Left colon (tissue), 2 donors: ENCODE measurements around the gene EOLA1. TPM values are rescaled to one million over a fixed set of nuclear protein-coding genes. Genes with fewer than 3 reads are reported as not detected.
"Not testable (repeated sequence)": the region's sequence is repeated elsewhere in the genome, so short reads cannot be mapped to it uniquely, and the experiment has no call there.

Experiments
- ATAC-seq: fragments of 200-7000 bp; cut with Tn5 transposase; one replicate; pipeline ENCODE4 v1.9.1; 2020; ENCODE audit warnings: mild to moderate bottlenecking, moderate library complexity
- DNase-seq, 2 donors: peaks; one replicate each; pipeline ENCODE4 v3.0.0-alpha.2; 2020
- intact Hi-C, 2 donors: fragments of 100-400 bp; cut with DNase I in 1 of 2; cut with micrococcal nuclease in 1 of 2; formaldehyde crosslinking; loops; one replicate each; pipeline versions ENCODE4 v1.11.2 to v1.14.0; 2022; cut with DNase I, micrococcal nuclease
- total RNA-seq, 2 donors: library from RNA; stranded (reverse); fragmentation: NEBNext Ultra II Directional; extraction: Animal tissue kit (Norgen Biotek cat#: 25700); gene quantifications; one replicate each; pipeline ENCODE4 v1.2.1, GENCODE V29; 2021
- donor health status: DM: no; HTN: no; CAD: no.
- donor health status: DM: yes; HTN: yes; CAD: no.

EOLA1 gene
- total RNA-seq, 2 donors from 2014 or later = 37.2 to 37.8 TPM

DNA sequence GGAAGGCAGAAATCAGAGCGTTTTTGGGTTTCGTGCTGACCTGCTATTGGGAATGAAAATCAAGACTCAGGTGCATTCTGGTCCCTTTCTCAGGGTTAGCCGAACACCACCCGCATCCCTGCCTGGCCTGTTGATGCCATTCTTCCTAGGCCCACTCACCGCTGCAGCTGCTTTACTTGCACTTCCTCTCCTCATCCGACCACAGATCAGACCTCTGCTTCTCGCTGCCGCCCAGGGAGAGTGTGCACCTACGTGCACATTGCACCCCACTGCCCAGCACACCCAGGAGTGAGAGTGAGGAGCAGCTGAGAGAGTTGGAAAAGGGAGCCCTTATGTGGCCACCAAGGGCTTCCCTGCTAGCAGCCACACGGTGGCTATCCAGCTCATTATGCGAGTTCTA is 3.3 kb upstream of the EOLA1 start:
- intact Hi-C loops, ATAC-seq, DNase-seq: not testable (repeated sequence)

DNA sequence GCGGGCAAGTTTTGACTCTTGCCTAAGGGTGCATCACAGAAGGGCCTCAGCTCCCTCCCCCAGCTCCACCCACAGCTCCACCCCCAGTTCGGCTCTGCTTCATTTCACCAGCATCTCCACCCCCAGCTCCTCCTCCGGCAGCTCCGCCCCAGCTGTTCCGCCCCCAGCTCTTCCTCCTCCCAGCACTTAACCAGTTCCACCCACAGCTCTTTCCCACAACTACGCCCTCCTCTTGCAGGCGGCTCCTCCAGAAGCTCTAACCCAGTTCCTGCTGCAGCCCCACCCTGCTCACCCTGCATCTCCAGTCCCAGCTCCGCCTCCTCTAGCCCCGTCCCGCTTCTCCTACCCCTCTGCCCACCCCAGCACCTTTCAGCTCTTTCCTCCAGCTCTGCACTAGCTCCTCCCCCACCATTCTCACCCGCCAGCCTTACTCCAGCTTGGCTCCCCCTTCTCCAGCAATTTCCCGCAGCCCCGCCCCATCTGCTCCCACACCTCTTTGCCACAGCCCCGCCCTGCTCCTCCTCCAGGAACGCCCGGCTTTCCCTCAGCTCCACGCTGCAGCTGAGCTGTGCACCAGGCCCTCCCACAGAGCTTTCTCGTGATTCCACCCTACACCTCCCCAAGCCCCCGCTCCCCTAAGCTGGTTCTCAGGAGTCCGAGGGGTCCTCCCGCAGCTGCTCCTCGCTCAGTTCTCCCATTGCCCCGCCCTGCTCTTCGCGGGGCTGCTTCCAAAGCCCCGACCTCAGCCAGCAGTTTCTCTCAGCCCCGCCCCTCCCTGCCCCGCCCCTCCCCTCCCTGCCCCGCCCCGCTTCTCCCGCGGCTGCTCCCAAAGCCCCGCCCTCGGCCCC is 1.3 kb upstream of the EOLA1 start:
- ATAC-seq = peak; percentile 62
- intact Hi-C loops = no loop called here
- DNase-seq = peak; percentile 87 to 95

DNA sequence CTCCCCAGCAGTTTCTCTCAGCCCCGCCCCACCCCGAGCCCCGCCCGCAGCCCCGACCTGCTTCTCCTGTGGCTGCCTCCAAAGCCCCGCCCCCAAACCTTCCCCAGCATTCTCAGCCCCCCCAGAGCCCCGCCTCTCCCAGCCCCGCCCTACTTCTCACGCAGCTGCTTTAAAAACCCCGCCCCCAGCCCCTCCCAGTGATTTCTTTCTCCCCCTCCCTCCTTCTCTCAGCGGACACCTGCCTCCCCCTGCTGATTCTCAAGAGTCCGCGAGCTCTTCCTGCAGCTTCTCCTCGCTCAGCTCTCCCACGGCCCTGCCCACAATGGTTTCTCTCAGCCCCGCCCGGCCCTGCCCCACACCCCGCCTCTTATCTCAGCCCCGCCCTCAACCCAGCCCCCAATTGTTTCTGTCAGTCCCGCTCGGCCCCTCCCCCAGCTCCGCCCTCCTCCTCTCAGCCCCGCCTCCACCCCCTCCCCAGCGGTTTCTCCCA is 636 bp upstream of the EOLA1 start:
- intact Hi-C loops = no loop called here
- DNase-seq = peak; percentile 92 to 95
- peak; percentile 67 for ATAC-seq

DNA sequence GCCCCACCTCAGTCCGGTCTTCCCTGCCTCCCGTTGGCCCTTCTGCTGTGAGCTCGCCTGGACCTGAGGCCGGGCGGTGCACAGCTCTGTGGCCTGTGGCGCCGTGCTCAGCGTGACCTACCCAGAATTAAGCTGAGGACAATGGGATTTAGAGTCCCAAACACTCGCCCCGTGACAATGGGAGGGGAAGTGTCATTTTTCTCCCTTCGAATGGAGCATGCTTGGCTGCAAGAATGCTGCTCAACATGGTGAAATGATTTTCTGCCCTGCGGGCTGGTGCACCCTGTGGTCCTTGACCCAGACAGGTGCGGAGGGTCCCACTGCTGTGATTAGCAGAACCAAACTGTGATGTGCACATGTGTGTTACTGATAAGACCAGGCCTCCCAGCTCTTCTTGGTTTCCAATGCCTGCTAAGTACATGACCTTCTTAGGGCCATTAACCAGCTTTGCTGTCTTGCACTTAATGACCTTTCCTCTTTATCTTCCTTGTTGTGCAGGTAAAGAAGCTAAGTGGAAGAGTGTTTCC is 772 bp downstream of the EOLA1 start:
- ATAC-seq (peak; percentile 1), DNase-seq (no peak)
- intact Hi-C loops = no loop called here

DNA sequence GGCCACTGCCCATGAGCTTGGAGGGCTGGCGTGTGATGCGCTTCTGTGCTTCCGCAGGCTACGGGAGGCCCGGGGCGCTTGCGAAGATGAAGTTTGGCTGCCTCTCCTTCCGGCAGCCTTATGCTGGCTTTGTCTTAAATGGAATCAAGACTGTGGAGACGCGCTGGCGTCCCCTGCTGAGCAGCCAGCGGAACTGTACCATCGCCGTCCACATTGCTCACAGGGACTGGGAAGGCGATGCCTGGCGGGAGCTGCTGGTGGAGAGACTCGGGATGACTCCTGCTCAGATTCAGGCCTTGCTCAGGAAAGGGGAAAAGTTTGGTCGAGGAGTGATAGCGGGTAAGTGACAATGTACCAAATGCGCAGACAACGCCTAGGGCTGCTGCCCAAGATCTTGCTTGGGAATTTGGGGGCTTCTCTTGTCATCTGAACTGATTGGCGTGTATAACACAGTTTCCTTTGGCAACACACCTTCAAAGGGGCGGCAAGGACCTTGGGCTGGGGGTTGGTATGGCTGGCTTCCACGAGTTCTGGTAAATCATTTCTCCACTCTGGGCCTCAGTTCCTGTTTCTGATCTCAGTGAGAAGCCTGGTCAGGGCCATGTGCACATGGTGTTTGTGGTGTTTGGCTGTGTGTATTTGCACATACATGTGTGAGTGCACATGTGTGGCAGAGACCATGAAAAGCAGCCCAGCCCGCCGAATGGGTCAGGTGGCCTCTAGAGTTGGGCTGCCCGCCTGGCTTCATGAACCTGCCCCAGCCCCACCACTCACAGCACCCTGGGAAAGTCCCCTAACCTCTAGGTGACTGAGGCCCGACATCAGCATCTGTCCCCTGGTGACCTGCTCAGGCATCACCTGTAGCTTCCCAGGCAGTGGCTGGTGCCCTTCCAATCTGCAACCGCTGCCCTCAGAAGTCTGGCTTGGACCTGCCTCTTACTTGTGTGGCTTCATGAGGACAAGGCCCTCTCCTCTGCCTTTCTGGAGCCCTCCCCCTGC is 5.0 kb downstream of the EOLA1 start:
- ATAC-seq, DNase-seq, intact Hi-C loops: not testable (repeated sequence)

DNA sequence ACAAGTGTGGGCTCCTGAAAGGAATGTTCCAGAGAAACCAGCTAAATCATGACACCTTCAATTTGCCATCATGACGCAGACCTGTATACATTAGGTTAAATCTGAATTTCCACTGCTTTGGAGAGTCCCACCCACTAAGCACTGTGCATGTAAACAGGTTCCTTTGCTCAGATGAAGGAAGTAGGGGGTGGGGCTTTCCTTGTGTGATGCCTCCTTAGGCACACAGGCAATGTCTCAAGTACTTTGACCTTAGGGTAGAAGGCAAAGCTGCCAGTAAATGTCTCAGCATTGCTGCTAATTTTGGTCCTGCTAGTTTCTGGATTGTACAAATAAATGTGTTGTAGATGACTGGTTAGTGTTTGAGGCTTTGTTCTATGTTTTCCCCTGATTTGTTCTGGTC is 6.2 kb downstream of the EOLA1 start:
- DNase-seq, intact Hi-C loops: not testable (repeated sequence)
- peak; percentile 94 for ATAC-seq

DNA sequence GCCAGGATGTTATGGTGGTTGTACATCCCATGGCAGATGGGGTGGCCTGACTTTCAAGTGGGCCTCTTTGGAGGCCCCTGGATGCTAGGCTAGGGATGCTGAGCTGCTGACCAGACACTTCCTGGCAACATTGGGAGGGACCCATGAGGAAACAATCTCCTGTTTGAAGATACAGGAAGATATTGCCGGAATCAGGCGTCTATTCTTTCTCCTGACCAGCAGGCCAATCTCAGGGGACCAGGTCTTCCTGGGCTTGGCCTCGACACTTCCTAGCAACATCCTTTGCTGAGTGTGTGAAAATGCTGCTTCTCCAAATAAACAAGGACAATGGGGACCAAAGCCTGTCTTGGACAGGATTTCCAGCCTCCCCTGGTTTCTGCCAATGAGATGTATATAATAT is 7.0 kb downstream of the EOLA1 start:
- DNase-seq, intact Hi-C loops, ATAC-seq: not testable (repeated sequence)

DNA sequence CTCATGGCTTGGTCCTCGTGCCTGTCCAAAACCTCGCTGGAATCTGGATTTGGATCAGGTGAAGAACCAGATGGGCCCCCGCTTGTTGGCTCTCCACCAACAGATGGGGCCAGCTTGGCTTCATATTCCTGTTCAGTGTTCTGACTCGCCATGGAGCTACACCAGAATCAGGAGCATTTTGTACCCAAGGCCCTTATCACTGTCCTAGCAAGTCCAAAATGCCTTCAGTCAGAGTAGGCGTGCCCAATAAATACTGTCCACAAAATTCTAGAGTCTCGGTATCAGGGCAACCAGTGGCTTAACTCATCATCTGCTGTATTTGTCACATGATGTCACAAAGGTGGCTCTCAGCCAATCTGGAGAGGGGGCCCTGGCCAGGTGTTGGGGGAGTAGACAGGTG is 8.9 kb downstream of the EOLA1 start, which contains the start of gene HSFX3:
Gene HSFX3, minus strand, starts transcription at position 224 of the 400 bp plus-strand sequence. Its CDS starts 72 bp downstream, at position 152.
- ATAC-seq, DNase-seq, intact Hi-C loops: not testable (repeated sequence)

DNA sequence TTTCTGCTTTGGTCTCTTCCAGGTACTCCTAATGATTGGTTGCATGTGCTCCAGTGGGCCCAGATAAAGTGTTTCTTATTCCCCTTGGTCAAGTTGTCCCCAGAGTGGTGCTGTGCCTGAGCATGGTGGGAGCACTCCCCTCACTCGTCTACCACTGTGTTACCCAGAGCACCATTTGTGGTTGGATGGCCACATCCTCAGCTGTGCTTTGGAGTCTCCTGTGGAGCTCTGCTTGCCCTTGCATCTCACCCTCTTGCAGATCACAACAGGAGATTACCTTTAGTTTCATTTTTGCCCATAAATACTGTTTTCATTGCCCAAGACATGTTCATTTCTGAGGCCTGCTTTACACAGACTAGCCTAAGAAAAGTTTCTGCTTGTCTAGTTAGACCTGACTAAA is 9.6 kb downstream of the EOLA1 start:
- DNase-seq, ATAC-seq, intact Hi-C loops: not testable (repeated sequence)

DNA sequence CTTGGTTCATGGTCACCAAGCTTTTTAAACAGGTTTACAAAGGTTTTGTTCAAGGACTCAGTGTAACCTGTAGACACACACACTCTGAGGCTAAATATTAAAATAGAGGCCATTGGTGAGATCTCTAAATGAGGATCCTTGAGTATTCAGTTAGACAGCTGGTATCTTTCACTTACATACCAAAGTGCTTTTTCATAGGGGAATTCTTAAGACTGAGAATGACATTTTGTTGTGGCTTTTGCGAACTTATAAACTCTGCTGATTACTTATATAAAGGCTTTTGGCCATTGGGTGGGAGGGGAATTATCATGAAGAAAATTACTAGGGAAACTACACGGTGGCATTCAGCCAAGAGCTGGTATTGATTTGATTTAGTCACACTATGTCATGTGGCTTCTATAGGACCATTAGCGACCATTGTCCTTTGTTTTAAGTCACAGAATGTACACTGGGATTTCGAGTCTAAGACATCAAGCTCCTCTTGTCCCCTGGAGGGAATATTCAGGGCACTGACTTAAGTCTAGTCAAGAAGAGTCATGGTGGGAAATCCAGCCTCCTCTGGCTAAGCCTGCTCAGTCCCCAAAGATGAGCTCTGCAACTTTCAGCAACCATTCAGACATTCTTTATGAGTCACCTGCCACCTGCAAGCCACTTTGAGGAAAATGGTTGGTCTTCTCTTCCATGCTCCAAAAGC is 10.6 kb downstream of the EOLA1 start:
- intact Hi-C loops, DNase-seq, ATAC-seq: not testable (repeated sequence)

DNA sequence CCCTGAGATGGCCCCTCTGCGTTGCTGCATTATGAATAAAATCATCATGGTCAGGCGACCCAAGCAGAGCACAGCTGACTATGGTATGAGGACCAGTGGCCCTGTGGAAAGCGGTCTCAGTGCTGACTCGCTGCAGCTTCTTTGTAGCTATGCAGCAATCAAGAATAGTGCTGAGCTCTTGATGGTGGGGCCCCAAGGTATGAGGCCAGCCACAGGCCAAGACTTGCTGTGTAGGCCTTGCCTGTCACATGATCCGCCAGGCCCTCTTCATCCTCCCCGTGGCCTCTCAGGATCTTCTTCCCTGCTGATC is 11.1 kb downstream of the EOLA1 start:
- ATAC-seq, DNase-seq, intact Hi-C loops: not testable (repeated sequence)

DNA sequence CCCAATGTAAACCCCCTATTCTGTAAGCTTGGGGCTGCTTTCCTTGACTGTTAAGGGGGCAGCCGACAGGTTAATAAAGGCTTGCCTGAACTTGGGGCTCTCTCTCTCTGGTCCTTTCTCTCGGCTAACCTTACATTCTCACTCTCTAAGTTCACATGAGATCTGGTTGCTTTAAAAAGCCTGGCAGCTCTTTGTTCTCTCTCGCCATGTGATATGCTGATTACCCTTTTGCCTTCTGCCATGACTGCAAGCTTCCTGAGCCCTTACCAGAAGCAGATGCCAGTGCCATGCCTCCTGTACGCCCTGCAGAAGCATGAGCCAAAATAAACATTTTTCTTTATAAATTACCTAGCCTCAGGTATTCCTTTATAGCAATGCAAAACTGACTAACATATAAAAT is 14.4 kb downstream of the EOLA1 start:
- intact Hi-C loops, ATAC-seq, DNase-seq: not testable (repeated sequence)

DNA sequence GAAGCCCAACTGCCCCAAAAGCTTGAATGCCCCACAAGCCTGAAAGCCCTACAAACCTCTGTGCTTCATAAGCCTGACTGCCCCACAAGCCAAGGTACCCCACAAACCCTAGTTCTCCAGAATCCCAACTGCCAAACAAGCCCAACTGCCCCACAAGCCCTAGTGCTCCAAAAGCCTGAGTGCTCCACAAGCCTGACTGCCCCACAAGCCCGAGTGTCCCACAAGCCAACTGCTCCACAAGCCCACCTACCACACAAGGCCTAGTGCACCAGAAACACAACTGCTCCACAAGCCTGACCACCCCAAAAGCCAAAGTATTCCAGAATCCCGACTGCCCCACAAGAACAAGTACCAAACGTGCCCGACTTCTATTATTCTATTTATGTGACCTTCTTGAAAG is 22.5 kb downstream of the EOLA1 start:
- no peak for ATAC-seq
- intact Hi-C loops = no loop called here
- DNase-seq = no peak

DNA sequence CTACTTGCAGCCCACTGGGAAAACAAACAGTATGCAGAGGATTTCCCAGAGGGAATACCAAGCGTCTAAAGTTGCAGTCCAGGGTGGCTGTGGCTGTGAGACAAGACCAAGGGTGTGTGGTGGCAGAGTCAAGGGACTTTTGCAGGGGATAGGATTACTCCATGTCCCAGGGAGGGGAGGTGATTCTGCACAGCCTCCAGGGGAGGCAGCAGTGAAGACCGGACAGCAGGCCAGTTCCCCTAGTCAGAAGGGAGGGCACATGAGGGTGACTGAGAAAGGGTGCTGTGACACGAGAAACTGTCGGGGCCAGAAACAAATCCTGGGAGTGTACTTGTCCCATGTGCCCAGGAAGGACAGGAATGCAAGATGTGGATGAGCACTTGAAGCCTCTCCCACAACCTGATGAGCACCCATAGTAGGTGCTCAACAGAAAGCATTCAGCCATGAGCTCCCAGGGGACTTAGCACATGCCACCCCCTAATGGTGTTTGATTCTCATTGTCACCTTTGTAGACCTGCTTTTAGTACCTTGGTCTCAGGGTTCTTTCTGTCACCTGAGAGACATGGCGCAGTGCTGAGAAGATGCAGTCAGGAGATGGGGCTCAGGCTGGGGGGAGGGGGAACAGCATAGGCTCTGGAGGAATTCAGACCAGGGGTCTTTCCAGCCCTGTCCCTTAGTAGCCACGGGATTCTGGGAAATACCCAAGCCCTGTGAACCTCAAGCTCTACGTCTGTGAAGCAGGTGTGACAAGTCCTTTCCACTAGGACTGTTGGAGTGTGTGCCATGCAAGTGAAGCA is 27.0 kb downstream of the EOLA1 start:
- DNase-seq (no peak), ATAC-seq (no peak)
- intact Hi-C loops = no loop called here

DNA sequence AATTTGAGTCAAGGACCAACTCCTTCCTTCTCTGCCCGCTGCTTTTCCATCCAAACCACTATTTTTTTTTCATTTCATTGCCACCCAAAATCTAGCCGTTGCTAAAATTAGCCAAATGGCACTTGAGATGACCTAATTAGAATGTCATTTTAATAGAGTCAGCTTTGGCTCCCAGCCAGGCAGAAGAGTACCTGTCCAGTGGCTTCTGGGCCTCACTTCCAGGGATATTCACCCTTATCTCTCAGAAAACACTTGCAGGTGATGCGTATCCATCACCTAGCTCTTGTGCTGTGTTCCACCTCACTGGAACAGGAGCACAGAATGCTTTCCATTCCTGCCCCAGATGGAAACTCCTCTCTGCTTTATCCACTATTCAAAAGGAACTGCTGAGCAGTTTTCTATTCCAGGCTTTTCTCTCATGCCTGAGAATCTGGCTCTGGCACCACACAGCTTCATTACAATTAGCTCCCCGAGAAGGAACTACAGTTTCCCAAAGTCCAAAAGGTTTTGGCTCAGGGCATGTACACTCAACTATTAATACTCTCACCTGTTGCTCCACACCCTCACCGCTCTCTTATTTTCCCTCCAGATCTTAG is 28.0 kb downstream of the EOLA1 start:
- ATAC-seq (no peak), DNase-seq (no peak)
- intact Hi-C loops = no loop called here

DNA sequence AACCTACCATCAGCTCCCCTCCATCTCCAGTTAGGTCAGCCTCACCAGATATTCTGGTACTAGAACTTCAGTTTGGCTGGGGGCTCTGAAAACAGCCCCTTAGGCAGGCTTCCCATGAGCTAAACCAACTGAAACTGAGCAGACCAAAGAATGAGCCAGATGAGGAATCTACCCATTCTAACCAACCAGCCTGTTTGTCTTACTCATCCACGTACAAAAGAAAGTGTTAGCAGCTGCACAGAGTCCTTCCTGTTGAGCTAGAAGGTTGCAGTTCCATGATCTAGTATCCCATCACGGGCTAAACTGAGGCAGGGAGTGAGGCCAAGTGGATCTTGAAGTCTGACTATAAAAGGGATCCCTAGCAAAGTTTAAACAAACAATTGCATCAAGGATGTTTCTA is 29.0 kb downstream of the EOLA1 start:
- intact Hi-C loops = no loop called here
- ATAC-seq (no peak), DNase-seq (no peak)

DNA sequence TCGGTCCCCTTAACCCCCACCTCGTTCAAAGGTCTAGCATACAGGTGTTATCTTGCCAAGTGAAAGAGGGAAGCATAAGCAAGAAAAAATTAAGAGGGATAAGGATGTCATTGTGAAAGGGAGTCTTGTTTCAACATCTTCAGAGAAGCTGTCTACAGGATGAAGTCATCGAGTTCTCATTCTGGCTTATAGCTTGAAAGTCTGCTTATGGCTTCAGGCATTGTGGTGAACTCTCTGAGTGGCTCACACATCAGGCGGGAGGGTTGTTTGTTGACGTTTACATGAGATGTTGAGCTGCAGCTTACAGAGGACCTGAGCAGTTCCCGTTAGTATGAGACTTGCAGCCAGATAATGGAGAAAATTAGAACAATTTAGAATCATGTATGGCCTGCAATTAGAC is 29.9 kb downstream of the EOLA1 start:
- ATAC-seq (no peak), DNase-seq (no peak)
- intact Hi-C loops = no loop called here
